Breast epithelium (tissue), 3 donors: ENCODE data around the gene FCER2.

Source experiments
- POLR2A ChIP-seq: fragments of 450-650 bp; IDR thresholded peaks from one replicate; pipeline ENCODE4 v1.6.1; 2016; ENCODE audit warnings: antibody characterized with exemption, mild to moderate bottlenecking, moderate library complexity
- TF ChIP-seq, protein P1 (sequence below), 3 donors: fragments of 450-650 bp; IDR thresholded peaks; one replicate each; pipeline ENCODE4 v1.5.1; 2016 to 2017; ENCODE audit warnings: antibody characterized with exemption in 3 of 3, mild to moderate bottlenecking in 3 of 3, moderate library complexity in 3 of 3

DNA sequence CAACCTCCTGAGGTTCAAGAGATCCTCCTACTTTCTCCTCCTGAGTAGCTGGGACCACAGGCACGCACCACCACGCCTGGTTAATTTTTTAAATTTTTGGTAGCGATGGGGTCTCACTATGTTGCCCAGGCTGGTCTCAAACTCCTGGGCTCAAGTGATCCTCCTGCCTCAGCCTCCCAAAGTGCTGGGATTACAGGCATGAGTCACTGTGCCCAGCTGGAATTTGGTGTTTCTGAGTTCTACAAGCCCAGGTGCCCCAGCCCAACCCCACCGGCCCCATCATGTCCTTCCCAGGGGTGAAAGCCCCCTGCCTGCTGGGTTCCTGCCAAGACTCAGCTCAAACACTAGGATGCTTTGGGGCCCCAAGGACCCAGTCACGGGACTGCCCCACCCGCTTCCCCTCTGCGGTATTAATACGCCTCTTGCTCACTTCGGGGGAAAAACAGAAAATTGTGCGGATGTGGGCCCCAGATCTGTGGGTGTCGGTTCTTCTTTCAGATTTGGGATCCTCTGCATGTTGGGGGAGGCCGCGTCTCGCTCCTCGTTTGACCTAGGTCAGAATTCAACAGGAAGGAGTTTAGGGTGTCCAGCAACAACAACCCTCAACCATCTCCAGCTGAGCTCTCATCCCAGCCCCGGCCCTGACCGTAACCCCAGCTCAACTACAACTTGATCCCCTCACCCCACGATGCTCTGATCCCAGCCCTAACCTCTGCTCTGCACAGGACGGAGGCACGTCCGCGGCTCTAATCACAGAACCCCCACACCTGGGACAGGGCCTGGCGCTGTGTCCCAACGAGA is 3.7 kb upstream of the FCER2 start:
- TF ChIP-seq, protein P1, sequence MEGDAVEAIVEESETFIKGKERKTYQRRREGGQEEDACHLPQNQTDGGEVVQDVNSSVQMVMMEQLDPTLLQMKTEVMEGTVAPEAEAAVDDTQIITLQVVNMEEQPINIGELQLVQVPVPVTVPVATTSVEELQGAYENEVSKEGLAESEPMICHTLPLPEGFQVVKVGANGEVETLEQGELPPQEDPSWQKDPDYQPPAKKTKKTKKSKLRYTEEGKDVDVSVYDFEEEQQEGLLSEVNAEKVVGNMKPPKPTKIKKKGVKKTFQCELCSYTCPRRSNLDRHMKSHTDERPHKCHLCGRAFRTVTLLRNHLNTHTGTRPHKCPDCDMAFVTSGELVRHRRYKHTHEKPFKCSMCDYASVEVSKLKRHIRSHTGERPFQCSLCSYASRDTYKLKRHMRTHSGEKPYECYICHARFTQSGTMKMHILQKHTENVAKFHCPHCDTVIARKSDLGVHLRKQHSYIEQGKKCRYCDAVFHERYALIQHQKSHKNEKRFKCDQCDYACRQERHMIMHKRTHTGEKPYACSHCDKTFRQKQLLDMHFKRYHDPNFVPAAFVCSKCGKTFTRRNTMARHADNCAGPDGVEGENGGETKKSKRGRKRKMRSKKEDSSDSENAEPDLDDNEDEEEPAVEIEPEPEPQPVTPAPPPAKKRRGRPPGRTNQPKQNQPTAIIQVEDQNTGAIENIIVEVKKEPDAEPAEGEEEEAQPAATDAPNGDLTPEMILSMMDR (IDR thresholded peaks at IDR 0.05): no peak
- TF ChIP-seq POLR2A: no peak
